WTC11 (cell line): Measurements from ENCODE around the gene SPEM1. TPM values are rescaled to one million over a fixed set of nuclear protein-coding genes. Genes with fewer than 3 reads are reported as not detected.

Experiments used
- ATAC-seq: fragments of 200-7000 bp; cut with Tn5 transposase; 2 replicates; pipeline ENCODE4 v1.10.0; 2021; ENCODE audit warnings: mild to moderate bottlenecking, moderate library complexity
- CTCF ChIA-PET: fragments of 300-600 bp; sonication (Branson Sonifier 250); formaldehyde crosslinking; loops from one replicate; lab custom pipeline; 2021; ENCODE audit warnings: antibody characterized with exemption; lab: Charles Lee
- POLR2A ChIA-PET: fragments of 350-600 bp; sonication (Branson Sonifier 250); formaldehyde crosslinking; loops from one replicate; lab custom pipeline; 2021; ENCODE audit warnings: antibody characterized with exemption; lab: Charles Lee
- DNase-seq: peaks from one replicate; pipeline ENCODE4 v3.0.0; 2021; ENCODE audit warnings: low spot score
- H3K27ac Mint-ChIP-seq: 2 replicates; pipeline ENCODE4 v1.8.0; 2021; ENCODE audit warnings: mixed read lengths
- H3K27me3 Mint-ChIP-seq: 2 replicates; pipeline ENCODE4 v1.8.0; 2021; ENCODE audit warnings: low read depth, mild to moderate bottlenecking, moderate library complexity, mixed read lengths
- H3K36me3 Mint-ChIP-seq: 2 replicates; pipeline ENCODE4 v1.8.0; 2021; ENCODE audit warnings: mixed read lengths
- H3K4me1 Mint-ChIP-seq: 2 replicates; pipeline ENCODE4 v1.8.0; 2022; ENCODE audit warnings: mixed read lengths
- H3K4me3 Mint-ChIP-seq: 2 replicates; pipeline ENCODE4 v1.8.0; 2021; ENCODE audit warnings: mild to moderate bottlenecking, moderate library complexity, mixed read lengths
- H3K9me3 Mint-ChIP-seq: 2 replicates; pipeline ENCODE4 v1.8.0; 2021; ENCODE audit warnings: mixed read lengths
- AR ChIP-seq: fragments of 250-450 bp; sonication (Bioruptor Pico); IDR thresholded peaks from 2 replicates; pipeline ENCODE4 v1.9.0; 2021; ENCODE audit warnings: mild to moderate bottlenecking
- ELF4 ChIP-seq: sonication (generic); formaldehyde crosslinking; IDR thresholded peaks from 2 replicates; pipeline ENCODE4 v1.8.1; 2022; ENCODE audit warnings: low read depth, mild to moderate bottlenecking, moderate library complexity, missing genetic modification reagents
- GTF2I ChIP-seq: fragments of 250-450 bp; sonication (Bioruptor Pico); conservative IDR thresholded peaks from 2 replicates; pipeline ENCODE4 v1.4.0; 2021; ENCODE audit warnings: mild to moderate bottlenecking
- JAZF1 ChIP-seq: fragments of 250-450 bp; sonication (Bioruptor Pico); IDR thresholded peaks from 2 replicates; pipeline ENCODE4 v1.9.0; 2021; ENCODE audit warnings: moderate library complexity, mild to moderate bottlenecking, inconsistent platforms
- JUN ChIP-seq: sonication (generic); formaldehyde crosslinking; IDR thresholded peaks from 2 replicates; pipeline ENCODE4 v1.8.0; 2023; ENCODE audit warnings: mild to moderate bottlenecking, missing genetic modification reagents
- KAT7 ChIP-seq: sonication (generic); formaldehyde crosslinking; IDR thresholded peaks from 2 replicates; pipeline ENCODE4 v1.8.1; 2023; ENCODE audit warnings: missing genetic modification reagents, mild to moderate bottlenecking, borderline replicate concordance
- NFATC4 ChIP-seq: fragments of 250-450 bp; sonication (Bioruptor Pico); IDR thresholded peaks from 2 replicates; pipeline ENCODE4 v1.9.0; 2021; ENCODE audit warnings: mild to moderate bottlenecking
- NFYB ChIP-seq: sonication (generic); formaldehyde crosslinking; conservative IDR thresholded peaks from 2 replicates; pipeline ENCODE4 v1.8.0; 2022; ENCODE audit warnings: low read depth, missing genetic modification reagents
- OVOL2 ChIP-seq: fragments of 250-450 bp; sonication (Bioruptor Pico); IDR thresholded peaks from 2 replicates; pipeline ENCODE4 v1.9.0; 2021; ENCODE audit warnings: mild to moderate bottlenecking, borderline replicate concordance
- TEAD4 ChIP-seq: sonication (generic); formaldehyde crosslinking; IDR thresholded peaks from 2 replicates; pipeline ENCODE4 v1.8.0; 2022; ENCODE audit warnings: mild to moderate bottlenecking, missing genetic modification reagents
- USF2 ChIP-seq: sonication (generic); formaldehyde crosslinking; IDR thresholded peaks from 2 replicates; pipeline ENCODE4 v1.8.1; 2023; ENCODE audit warnings: mild to moderate bottlenecking, missing genetic modification reagents, moderate library complexity
- ZNF219 ChIP-seq: sonication (generic); formaldehyde crosslinking; IDR thresholded peaks from 2 replicates; pipeline ENCODE4 v1.8.0; 2023; ENCODE audit warnings: missing genetic modification reagents, mild to moderate bottlenecking, borderline replicate concordance
- ZNF532 ChIP-seq: fragments of 250-450 bp; sonication (Bioruptor Pico); IDR thresholded peaks from 2 replicates; pipeline ENCODE4 v1.9.0; 2021; ENCODE audit warnings: mild to moderate bottlenecking, borderline replicate concordance
- total RNA-seq: library from RNA; stranded (reverse); gene quantifications from 3 replicates; pipeline ENCODE4 v1.2.3, GENCODE V29; 2021
- TF ChIP-seq, protein P1 (sequence below): sonication (generic); formaldehyde crosslinking; IDR thresholded peaks from 2 replicates; pipeline ENCODE4 v1.8.1; 2022; ENCODE audit warnings: missing genetic modification reagents, borderline replicate concordance
- TF ChIP-seq, protein P2 (sequence below): sonication (generic); formaldehyde crosslinking; IDR thresholded peaks from 2 replicates; pipeline ENCODE4 v1.8.0; 2022; ENCODE audit warnings: mild to moderate bottlenecking, missing genetic modification reagents

The SPEM1 gene
- total RNA-seq, 1 experiment from 2014 or later: 0.35 TPM

DNA sequence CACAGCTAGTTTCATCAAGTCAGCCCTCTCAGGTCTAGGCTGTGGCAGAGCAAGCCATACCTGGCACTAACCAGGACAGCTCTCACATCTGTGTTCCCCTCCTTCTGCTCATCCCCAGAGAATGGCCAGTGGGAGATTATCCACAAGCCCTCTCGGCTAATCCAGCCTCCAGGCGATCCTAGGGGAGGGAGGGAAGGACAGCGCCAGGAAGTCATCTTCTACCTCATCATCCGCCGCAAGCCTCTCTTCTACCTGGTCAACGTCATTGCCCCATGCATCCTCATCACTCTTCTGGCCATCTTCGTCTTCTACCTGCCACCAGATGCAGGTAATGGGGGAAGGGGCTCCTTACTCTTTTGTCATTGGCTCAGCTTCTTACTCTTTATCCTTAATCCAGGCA, 28.3 kb downstream of the SPEM1 start:
- no peak overlapping the region for H3K4me3 Mint-ChIP-seq
- CTCF ChIA-PET: no interaction called here
- TF ChIP-seq JAZF1 (CRISPR knock-in tag) (no peak), ZNF219 (CRISPR knock-in tag) (no peak), ZNF532 (CRISPR knock-in tag) (no peak), KAT7 (CRISPR knock-in tag) (no peak), GTF2I (no peak), TEAD4 (no peak), NFATC4 (CRISPR knock-in tag) (no peak), NFYB (CRISPR knock-in tag) (no peak), ELF4 (no peak), USF2 (CRISPR knock-in tag) (no peak)
- TF ChIP-seq, protein P1, sequence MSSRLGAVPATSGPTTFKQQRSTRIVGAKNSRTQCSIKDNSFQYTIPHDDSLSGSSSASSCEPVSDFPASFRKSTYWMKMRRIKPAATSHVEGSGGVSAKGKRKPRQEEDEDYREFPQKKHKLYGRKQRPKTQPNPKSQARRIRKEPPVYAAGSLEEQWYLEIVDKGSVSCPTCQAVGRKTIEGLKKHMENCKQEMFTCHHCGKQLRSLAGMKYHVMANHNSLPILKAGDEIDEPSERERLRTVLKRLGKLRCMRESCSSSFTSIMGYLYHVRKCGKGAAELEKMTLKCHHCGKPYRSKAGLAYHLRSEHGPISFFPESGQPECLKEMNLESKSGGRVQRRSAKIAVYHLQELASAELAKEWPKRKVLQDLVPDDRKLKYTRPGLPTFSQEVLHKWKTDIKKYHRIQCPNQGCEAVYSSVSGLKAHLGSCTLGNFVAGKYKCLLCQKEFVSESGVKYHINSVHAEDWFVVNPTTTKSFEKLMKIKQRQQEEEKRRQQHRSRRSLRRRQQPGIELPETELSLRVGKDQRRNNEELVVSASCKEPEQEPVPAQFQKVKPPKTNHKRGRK (CRISPR knock-in tag): no peak

DNA sequence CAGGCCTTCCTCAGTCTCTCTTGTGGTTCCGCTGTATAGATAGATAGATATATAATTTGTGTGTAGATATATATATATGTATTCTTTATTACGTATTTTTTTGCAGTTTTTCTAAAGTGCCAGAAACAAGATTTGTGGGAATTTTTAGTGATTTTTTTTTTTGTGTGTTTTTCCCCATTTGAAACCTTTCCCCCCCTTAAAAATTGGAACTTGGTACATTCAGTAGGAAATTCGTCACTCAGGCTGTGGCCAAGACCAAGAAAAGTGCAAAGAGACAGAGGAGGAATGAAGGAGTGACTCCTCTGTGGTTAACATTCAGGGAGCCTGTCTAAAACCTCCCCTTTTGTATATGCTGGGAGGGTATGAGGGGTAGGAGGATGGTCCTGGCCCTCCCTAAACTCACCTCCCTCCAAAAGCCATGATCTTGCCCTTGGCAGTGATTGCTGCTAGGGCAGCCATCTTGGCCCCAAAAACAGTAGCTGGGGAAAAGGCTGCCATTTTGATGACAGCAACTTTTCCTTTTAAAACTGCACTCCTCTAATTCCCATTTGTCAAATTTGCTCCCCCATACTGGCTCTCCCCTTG, 39.9 kb downstream of the SPEM1 start:
- TF ChIP-seq OVOL2 (no peak), JUN (CRISPR knock-in tag) (no peak), NFATC4 (CRISPR knock-in tag) (no peak), AR (CRISPR knock-in tag) (no peak)
- TF ChIP-seq, protein P2, sequence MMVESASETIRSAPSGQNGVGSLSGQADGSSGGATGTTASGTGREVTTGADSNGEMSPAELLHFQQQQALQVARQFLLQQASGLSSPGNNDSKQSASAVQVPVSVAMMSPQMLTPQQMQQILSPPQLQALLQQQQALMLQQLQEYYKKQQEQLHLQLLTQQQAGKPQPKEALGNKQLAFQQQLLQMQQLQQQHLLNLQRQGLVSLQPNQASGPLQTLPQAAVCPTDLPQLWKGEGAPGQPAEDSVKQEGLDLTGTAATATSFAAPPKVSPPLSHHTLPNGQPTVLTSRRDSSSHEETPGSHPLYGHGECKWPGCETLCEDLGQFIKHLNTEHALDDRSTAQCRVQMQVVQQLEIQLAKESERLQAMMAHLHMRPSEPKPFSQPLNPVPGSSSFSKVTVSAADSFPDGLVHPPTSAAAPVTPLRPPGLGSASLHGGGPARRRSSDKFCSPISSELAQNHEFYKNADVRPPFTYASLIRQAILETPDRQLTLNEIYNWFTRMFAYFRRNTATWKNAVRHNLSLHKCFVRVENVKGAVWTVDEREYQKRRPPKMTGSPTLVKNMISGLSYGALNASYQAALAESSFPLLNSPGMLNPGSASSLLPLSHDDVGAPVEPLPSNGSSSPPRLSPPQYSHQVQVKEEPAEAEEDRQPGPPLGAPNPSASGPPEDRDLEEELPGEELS: no peak
- H3K4me3 Mint-ChIP-seq: no peak overlapping the region
- no peaks in the 10 kb centered on the region for H3K9me3 Mint-ChIP-seq
- ChIA-PET POLR2A (interaction anchor here (1.7 kb wide), 1 partner anchor 20 kb away, joined by 3 read pairs; the partner anchor contains the start of gene FGF11), CTCF (interaction anchor here (1.2 to 1.3 kb wide), 2 partner anchors 43 to 104 kb away, joined by 3 read pairs; no protein-coding TSS in a partner anchor)
- peaks cover 9% of the 10 kb centered on the region for H3K27me3 Mint-ChIP-seq
- DNase-seq (no peak), ATAC-seq (no peak)
- no peaks in the 10 kb centered on the region for H3K36me3 Mint-ChIP-seq
- no peak overlapping the region for H3K27ac Mint-ChIP-seq
- H3K4me1 Mint-ChIP-seq: peaks cover 11% of the 10 kb centered on the region

More for the DNA sequence above, 28.3 kb downstream of the SPEM1 start:
- peaks cover 30% of the 10 kb centered on the region for H3K27me3 Mint-ChIP-seq
- ATAC-seq (no peak), DNase-seq (no peak)
- POLR2A ChIA-PET: no interaction called here
- H3K9me3 Mint-ChIP-seq: no peaks in the 10 kb centered on the region
- H3K4me1 Mint-ChIP-seq: peaks cover 19% of the 10 kb centered on the region
- peaks cover 15% of the 10 kb centered on the region; the same call in 1 of the 2 replicates for H3K36me3 Mint-ChIP-seq
- no peak overlapping the region for H3K27ac Mint-ChIP-seq
